NCI-H2107 treated with DMSO at 0.1 percent for 48 hours (cell line): ENCODE measurements around the gene CTNNA3.

Experiments
- DNase-seq: peaks from one replicate; lab custom pipeline; 2025; ENCODE audit not compliant: unreplicated experiment; lab: John Stamatoyannopoulos, UW

Gene CTNNA3

DNA sequence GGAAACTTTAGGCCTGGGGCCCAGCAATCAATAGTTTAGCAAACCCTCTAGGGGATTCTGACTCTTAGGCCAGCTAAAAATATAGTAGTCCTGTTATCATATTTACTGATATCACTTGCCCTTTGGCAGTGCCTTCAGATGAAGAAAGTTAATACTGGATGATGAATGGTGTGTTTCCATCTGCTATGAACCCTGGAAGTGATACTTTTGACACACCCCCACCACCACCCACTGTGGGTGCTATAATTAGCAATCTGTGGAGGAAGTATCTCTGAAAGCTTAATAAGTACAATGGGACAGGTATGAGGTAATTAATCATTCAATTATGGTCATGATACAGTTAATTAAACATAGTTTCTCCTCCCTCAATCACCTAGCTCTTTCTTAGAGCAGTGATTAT is 860.6 kb downstream of the CTNNA3 start:
- no peak for DNase-seq

DNA sequence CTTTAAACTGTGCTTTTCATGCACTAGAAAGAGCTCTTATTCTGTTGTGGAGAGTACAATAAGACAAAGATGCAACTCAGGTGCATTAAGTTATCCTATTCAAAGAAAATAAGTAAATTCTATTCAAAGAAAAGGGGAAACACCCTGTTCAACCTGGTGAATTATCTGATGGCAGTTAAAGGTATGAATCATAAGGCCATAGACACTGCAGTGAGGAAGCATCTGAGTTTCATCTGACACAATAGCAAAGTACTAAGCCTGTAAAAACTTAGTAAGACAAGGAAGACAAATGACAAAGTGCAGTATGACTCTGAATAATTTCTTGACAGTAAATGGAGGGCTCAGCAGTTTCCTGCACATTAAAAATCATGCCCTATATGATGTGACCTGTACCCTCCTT is 861.2 kb downstream of the CTNNA3 start:
- no peak for DNase-seq

GRCh38 chr10:66833861-66834260 is 862.1 kb downstream of the CTNNA3 start:
- DNase-seq = no peak

GRCh38 chr10:66832781-66833422 is 863.1 kb downstream of the CTNNA3 start:
- DNase-seq = no peak

GRCh38 chr10:66828957-66829356 is 867.0 kb downstream of the CTNNA3 start:
- DNase-seq = no peak

GRCh38 chr10:66827353-66827752 is 868.6 kb downstream of the CTNNA3 start:
- no peak for DNase-seq

DNA sequence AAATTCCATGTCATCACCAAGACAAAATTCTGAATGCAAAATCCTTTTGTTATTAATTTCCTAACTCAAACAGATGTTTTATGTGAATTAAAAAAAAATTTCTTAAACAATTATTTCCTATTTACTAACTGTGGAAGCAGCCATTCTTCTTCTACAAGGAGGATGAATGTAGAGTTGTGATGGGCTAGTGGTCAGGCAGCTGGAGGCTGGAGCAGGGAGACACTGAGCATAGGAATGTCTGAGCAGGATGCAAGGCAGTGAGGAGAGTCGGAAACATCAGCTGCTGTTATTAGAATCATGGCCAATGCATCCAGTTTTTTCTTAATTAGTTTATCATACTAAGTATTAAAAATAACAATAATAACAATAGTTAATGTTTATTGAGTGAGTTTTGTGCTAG is 872.7 kb downstream of the CTNNA3 start:
- no peak for DNase-seq

GRCh38 chr10:66822801-66823200 is 873.2 kb downstream of the CTNNA3 start:
- no peak for DNase-seq

DNA sequence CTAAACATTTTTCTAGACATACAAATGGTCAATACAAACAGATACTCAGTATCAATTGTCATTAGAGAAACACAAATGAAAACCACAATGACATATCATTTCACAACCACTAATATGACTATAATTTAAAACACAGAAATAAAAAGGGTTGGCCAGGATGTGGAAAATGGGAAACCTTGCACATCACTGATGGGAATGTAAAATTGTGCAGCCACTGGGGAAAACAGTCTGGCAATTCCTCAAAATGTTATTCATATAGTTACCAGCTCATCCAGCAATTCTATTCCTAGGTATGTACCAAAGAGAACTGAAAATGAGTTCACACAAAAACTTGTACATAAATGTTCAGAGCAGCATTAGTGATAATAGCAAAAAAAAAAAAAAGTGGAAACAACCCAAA is 876.3 kb downstream of the CTNNA3 start:
- no peak for DNase-seq

- DNase-seq = no peak
These were observed 882.9 kb downstream of the CTNNA3 start for GRCh38 chr10:66813122-66813521.

GRCh38 chr10:66811211-66811610 is 884.8 kb downstream of the CTNNA3 start:
- DNase-seq = no peak

DNA sequence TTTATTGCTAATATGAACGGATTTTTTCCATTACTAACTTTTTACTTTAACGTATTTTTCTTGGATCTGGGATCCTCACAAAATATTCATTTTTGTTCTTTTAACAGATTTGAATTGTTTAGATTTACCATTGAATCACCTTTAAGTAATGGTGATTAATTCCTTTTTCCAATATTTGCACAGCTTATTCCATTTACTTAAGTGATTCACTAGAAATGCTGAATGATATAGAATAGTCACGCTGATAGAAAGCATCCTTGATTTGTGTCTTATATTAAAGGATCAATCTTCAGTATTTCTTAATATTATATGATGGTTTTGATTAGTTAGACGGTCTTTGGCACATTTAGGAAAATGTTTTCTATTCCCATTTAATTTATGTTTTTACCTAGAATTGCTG is 886.6 kb downstream of the CTNNA3 start:
- no peak for DNase-seq

DNA sequence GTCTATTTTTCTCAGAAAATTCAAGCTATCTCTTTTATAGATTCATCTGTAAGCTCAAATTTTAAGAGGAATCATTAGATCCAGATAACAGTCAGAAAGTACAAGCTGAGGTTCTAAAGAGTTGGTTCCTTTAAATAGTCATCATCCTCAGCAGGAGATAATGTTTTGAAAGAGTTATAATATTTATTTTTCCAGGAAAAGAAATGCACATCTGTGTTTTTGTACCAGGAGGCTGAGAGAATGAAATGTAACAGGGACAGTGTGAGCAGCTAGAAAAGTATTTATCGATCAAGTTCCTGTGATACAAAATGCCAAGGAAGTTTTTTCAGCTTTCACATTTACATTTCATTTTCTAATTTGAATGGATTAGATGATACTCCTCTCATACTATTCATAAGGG is 890.4 kb downstream of the CTNNA3 start:
- no peak for DNase-seq

GRCh38 chr10:66804962-66805361 is 891.0 kb downstream of the CTNNA3 start:
- DNase-seq = no peak

GRCh38 chr10:66803174-66803573 is 892.8 kb downstream of the CTNNA3 start:
- no peak for DNase-seq

DNA sequence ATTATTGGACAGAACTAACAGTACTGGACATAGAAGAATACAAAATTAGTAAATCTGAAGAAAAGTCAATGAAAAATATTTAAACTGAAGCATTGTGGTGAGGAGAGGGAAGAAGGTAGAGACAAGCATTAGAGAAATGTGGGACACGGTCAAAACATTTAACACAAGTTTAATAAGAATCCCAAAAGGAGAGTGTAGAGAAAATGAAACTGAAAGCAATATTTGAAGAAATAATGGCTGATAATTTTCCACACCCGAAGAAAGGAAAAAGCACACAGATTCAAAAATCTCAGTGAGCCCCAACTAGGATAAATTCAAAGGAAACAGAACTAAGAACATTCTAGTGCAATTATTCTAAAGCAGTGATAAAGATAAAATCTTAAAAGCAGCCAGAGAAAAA is 896.5 kb downstream of the CTNNA3 start:
- no peak for DNase-seq

- DNase-seq = no peak
These were observed 900.1 kb downstream of the CTNNA3 start for GRCh38 chr10:66795866-66796265.

GRCh38 chr10:66792441-66792840 is 903.6 kb downstream of the CTNNA3 start:
- DNase-seq = no peak

DNA sequence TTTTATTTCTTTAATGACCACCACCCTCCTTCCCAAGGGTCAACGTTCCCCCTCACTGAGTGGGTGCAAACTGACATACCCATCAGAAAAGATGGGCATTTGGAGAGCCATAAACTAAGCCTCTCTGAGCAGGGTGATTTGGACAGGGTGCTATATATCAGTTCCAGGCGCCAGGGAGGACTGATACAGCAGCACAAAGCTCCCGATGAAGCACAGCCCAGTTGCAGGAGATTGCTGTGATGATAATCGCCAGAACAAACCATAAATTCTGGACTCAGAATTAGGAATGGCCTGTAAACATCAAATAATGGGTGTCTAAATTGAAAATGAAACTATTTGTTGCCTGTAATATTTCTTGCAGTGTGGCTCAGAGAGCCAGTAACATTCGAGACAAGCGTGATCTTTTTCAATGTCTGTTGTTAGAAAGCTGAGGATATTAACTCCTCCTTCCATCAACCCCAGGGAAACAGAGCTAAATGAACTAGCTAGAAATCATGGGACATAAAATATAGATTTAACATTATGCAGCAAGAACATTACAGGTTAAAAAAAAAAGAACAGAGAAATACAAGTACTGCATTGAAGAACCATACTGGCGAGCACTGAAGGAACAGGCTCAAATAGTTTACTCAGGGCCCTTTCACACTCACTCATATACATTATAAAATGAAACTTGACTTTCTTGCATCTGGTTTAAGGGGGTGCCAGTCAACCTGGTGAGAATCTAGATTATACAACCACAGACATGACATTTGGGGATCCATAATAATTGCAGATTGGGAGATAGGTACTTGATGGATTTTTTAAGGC is 907.6 kb downstream of the CTNNA3 start:
- DNase-seq = no peak

DNA sequence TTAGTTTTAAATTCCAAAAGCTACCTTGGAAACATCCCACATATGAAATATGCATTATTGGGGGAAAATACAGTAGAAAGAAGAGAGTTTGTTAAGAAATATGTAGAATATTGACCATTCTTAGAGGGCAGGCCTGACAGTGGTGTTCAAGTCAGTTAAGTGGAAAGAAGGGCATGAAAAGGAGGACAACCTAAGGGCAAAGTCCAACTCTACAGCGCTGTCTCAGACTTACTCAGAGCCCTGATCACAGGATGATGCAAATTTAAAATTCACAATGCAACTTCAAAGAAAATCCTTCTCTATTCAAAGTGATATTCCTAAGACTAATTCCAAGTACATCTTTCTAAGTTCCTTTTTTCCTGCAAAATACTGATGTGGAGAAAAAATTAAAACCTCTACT is 909.3 kb downstream of the CTNNA3 start:
- no peak for DNase-seq

DNA sequence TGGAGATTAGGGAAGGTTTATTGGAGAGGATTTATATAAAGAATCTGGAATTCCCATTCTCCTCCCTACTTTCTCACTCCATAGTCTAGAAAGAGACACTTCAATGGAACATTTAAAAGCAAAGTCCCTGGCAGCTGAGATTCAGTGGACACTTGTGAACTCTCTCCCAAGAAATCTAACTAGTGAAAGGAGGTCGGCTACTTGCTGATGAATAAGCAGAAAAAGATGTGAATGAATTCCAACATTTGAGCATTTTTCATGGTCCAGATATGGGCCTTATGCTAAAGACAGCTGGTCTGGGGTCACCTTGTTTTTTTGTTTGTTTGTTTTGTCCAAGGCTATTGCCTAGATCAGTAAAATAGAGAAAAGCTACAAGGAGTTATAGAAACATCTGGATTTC is 911.2 kb downstream of the CTNNA3 start:
- no peak for DNase-seq

- no peak for DNase-seq
These were observed 912.7 kb downstream of the CTNNA3 start for GRCh38 chr10:66783316-66783715.

GRCh38 chr10:66782776-66783175 is 913.2 kb downstream of the CTNNA3 start:
- DNase-seq = no peak
